LoVo (cell line): ENCODE results near the gene C2CD3.

Experiments used
- DNase-seq: peaks from one replicate; pipeline ENCODE4 v3.0.0-alpha.2; 2016; ENCODE audit warnings: low spot score

C2CD3 gene

GRCh38 chr11:74170694-74171629, at the start of gene C2CD3, which contains the start of gene PPME1:
TSS of gene C2CD3 (minus strand) at chr11:74171002. CDS start at chr11:74170792, 210 bp downstream.
TSS of gene PPME1 (plus strand) at chr11:74171289. CDS start at chr11:74171422, 133 bp downstream.
- DNase-seq = peak; percentile 99

- no peak for DNase-seq
Observed at GRCh38 chr11:74220376-74220775, 49.6 kb upstream of the C2CD3 start.

GRCh38 chr11:74212533-74212932, 41.7 kb upstream of the C2CD3 start:
- no peak for DNase-seq

GRCh38 chr11:74208507-74208906, 37.7 kb upstream of the C2CD3 start:
- no peak for DNase-seq

GRCh38 chr11:74206746-74207145, 35.9 kb upstream of the C2CD3 start:
- DNase-seq = no peak

- DNase-seq = no peak
Observed at GRCh38 chr11:74205181-74205580, 34.4 kb upstream of the C2CD3 start.

GRCh38 chr11:74204701-74205100, 33.9 kb upstream of the C2CD3 start:
- DNase-seq = no peak

- no peak for DNase-seq
Observed at GRCh38 chr11:74203966-74204365, 33.2 kb upstream of the C2CD3 start.

- no peak for DNase-seq
Observed at GRCh38 chr11:74196781-74197486, 26.1 kb upstream of the C2CD3 start.

GRCh38 chr11:74195828-74196227, 25.0 kb upstream of the C2CD3 start:
- DNase-seq = no peak

GRCh38 chr11:74185695-74186094, 14.9 kb upstream of the C2CD3 start:
- DNase-seq = no peak

GRCh38 chr11:74185285-74185684, 14.5 kb upstream of the C2CD3 start:
- no peak for DNase-seq

- DNase-seq = no peak
Observed at GRCh38 chr11:74182635-74183034, 11.8 kb upstream of the C2CD3 start.

- DNase-seq = no peak
Observed at GRCh38 chr11:74179234-74180052, 8.6 kb upstream of the C2CD3 start.

- no peak for DNase-seq
Observed at GRCh38 chr11:74175920-74176319, 5.1 kb upstream of the C2CD3 start.

GRCh38 chr11:74171997-74172396, 1.2 kb upstream of the C2CD3 start:
- no peak for DNase-seq

- no peak for DNase-seq
Observed at GRCh38 chr11:74171630-74171968, 797 bp upstream of the C2CD3 start.

GRCh38 chr11:74169738-74170458, 904 bp downstream of the C2CD3 start:
- DNase-seq = no peak

- DNase-seq = no peak
Observed at GRCh38 chr11:74168838-74169237, 2.0 kb downstream of the C2CD3 start.

- no peak for DNase-seq
Observed at GRCh38 chr11:74162681-74163467, 7.9 kb downstream of the C2CD3 start.

GRCh38 chr11:74159642-74160041, 11.2 kb downstream of the C2CD3 start:
- DNase-seq = no peak
